GM19238 (cell line): ENCODE data around the gene ANKRD30BL.
"Not testable (repeated sequence)": the region's sequence is repeated elsewhere in the genome, so short reads cannot be mapped to it uniquely, and the experiment has no call there.

Experiments
- DNase-seq: peaks from one replicate; pipeline ENCODE4 v3.0.0; 2011; ENCODE audit warnings: low spot score; ENCODE audit not compliant: insufficient read length

ANKRD30BL gene

GRCh38 chr2:132161161-132162124 is at the start of gene ANKRD30BL:
TSS of gene ANKRD30BL (minus strand) at chr2:132161952. CDS start at chr2:132161705, 247 bp downstream.
- not testable (repeated sequence) for DNase-seq

DNA sequence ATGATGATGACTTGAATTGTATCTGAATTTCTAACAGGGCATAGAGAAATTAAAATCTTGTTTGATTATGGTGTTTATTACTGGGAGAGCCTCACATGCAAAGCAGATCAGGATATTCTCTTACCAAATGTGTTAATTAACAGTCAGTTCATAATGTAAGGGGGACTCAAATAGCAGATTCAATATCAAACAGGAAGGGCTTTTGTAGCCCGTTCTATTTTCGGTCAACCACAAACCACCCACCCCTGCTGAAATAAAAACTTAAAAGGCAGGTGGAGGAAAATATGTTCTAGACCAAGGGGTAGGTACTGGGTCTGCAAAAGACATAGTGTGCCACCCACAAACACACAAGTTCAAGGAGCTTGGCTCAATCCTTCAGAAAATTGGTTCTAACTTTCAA is 41.1 kb upstream of the ANKRD30BL start:
- DNase-seq, result not testable (repeated sequence)

GRCh38 chr2:132192854-132193253 is 31.1 kb upstream of the ANKRD30BL start:
- DNase-seq, result not testable (repeated sequence)

DNA sequence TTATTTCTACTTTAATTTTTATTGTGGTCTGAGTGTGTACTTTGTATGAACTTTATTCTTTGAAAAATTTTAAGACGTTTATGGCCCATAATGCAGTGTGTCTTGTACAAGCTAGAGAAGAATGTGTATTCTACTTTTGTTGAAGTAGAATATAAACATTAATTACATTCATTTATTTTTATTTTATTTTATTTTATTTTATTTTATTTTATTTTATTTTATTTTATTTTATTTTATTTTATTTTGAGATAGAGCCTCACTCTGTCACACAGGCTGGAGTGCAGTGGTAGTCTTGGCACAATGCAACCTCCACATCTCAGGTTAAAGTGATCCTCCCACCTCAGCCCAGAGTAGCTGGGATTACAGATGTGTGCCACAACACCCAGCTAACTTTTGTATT is 5.3 kb upstream of the ANKRD30BL start:
- DNase-seq, result not testable (repeated sequence)

GRCh38 chr2:132162125-132162660 is 441 bp upstream of the ANKRD30BL start:
- DNase-seq, result not testable (repeated sequence)

GRCh38 chr2:132146774-132147173 is 15.0 kb downstream of the ANKRD30BL start:
- DNase-seq, result not testable (repeated sequence)
